Motor neuron (in vitro differentiated cells): ENCODE measurements around the gene TSPAN12. TPM values are rescaled to one million over a fixed set of nuclear protein-coding genes. Genes with fewer than 3 reads are reported as not detected.

Experiments used
- ATAC-seq, 8 experiments: fragments of 200-7000 bp; cut with Tn5 transposase; replicated peaks in 6 of 8; 2 replicates each; pipeline ENCODE4 v1.8.0; 2021; ENCODE audit warnings: mild to moderate bottlenecking in 8 of 8, moderate library complexity in 8 of 8
- H3K27ac ChIP-seq, 2 donors: fragments of 250-450 bp; sonication (Bioruptor Pico); 2 replicates each; pipeline ENCODE4 v1.9.0; 2021; ENCODE audit warnings: antibody characterized with exemption in 2 of 2, mild to moderate bottlenecking in 2 of 2, moderate library complexity in 1 of 2
- H3K4me1 ChIP-seq, 2 donors: fragments of 250-450 bp; sonication (Bioruptor Pico); replicated peaks in 1 of 2; 2 replicates each; pipeline ENCODE4 v1.6.1; 2021; ENCODE audit warnings: antibody characterized with exemption in 2 of 2, mild to moderate bottlenecking in 2 of 2, moderate library complexity in 1 of 2
- H3K4me3 ChIP-seq, 5 donors: fragments of 250-450 bp; sonication (Bioruptor Pico); 2 replicates each; pipeline ENCODE4 v1.9.0; 2021; ENCODE audit warnings: antibody characterized with exemption in 5 of 5, mild to moderate bottlenecking in 5 of 5, moderate library complexity in 4 of 5
- WGBS, 10 experiments: fragments of 450-650 bp; shearing (Covaris generic); methylation state at CpG; one replicate each; pipeline ENCODE4 v1.0.0; 2022; 5-methylcytosine and 5-hydroxymethylcytosine counted together
- in situ Hi-C, 9 experiments: fragments of 400-800 bp; cut with MboI; loops; one replicate each; pipeline ENCODE4 v1.15.0; 2021; ENCODE audit warnings: low sequenced_read_pairs in 9 of 9, low pct_unique_long_range_greater_than_20kb in 2 of 9; ENCODE audit not compliant: unreplicated experiment in 9 of 9
- total RNA-seq, 8 experiments: library from RNA; unstranded; fragments of 300-600 nt; gene quantifications; 2 replicates each; pipeline versions ENCODE4 v1.2.3 to v1.2.4, GENCODE V29; 2022

The TSPAN12 gene
- total RNA-seq, 8 experiments from 2014 or later, result 1.3 to 13.2 (median 4.9) TPM

GRCh38 chr7:120813546-120814252 is 44.2 kb downstream of the TSPAN12 start:
- peak in 2 of 8 experiments; percentile 63 to 77 for ATAC-seq
- 50 to 100% (median 80%) methylated on average over 1 to 4 of the region's 4 CpGs; no CpG with 5 or more reads in 1 of the 10 experiments for WGBS, 10 experiments
- in situ Hi-C loops, result loop anchor here in 3 of 9 experiments (25.0 kb wide), 2 partner anchors 124 to 299 kb away; no protein-coding TSS in a partner anchor
- no peak overlapping the region for H3K4me3 ChIP-seq
- H3K4me1 ChIP-seq, result no peaks in the 10 kb centered on the region
- no peak overlapping the region for H3K27ac ChIP-seq

- no peak for ATAC-seq
- in situ Hi-C loops, result loop anchor here in 3 of 9 experiments (25.0 kb wide), 2 partner anchors 124 to 299 kb away; no protein-coding TSS in a partner anchor
- Histone ChIP-seq H3K4me1 (no peaks in the 10 kb centered on the region), H3K4me3 (no peak overlapping the region), H3K27ac (no peak overlapping the region)
Observed at GRCh38 chr7:120813089-120813488, 44.9 kb downstream of the TSPAN12 start.

DNA sequence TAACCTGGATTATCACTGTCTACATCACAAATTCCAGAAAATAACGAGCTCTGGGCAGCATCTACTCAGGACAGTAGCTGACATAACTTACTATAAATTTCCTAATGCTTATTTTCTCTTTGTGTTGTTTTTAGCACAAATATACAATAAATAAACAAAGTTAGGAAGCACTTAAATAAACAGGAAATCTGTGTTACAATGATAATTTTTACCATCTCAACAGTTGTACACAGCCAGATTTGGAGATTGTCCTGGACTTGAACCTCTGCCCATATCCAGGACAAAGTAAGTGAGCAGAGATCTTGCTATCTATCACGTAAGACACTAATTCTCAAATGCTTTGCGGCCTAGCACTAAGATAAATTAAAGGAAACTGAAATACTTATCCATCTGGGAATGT is 48.7 kb downstream of the TSPAN12 start:
- no peak for ATAC-seq
- 57 to 97% (median 85%) methylated on average over 1 to 3 of the region's 3 CpGs; no CpG with 5 or more reads in 1 of the 10 experiments for WGBS, 10 experiments
- in situ Hi-C loops, result loop anchor here in 3 of 9 experiments (10.0 to 25.0 kb wide), 3 partner anchors 126 to 303 kb away; no protein-coding TSS in a partner anchor

GRCh38 chr7:120807390-120807789 is 50.6 kb downstream of the TSPAN12 start:
- no peak overlapping the region for H3K27ac ChIP-seq
- no peaks in the 10 kb centered on the region for H3K4me1 ChIP-seq
- ATAC-seq, result no peak
- WGBS, 10 experiments, result 63 to 100% (median 89%) methylated on average over 1 to 2 of the region's 2 CpGs
- no peak overlapping the region for H3K4me3 ChIP-seq
- in situ Hi-C loops, result loop anchor here in 3 of 9 experiments (10.0 to 25.0 kb wide), 3 partner anchors 127 to 305 kb away; no protein-coding TSS in a partner anchor

More for the DNA sequence above, 48.7 kb downstream of the TSPAN12 start:
- no peak overlapping the region for H3K4me3 ChIP-seq
- no peak overlapping the region for H3K27ac ChIP-seq
- H3K4me1 ChIP-seq, result no peaks in the 10 kb centered on the region

GRCh38 chr7:120806669-120807068 is 51.3 kb downstream of the TSPAN12 start:
- 0 to 100% (median 67%) methylated on average over 1 of the region's 1 CpG; no CpG with 5 or more reads in 4 of the 10 experiments for WGBS, 10 experiments

DNA sequence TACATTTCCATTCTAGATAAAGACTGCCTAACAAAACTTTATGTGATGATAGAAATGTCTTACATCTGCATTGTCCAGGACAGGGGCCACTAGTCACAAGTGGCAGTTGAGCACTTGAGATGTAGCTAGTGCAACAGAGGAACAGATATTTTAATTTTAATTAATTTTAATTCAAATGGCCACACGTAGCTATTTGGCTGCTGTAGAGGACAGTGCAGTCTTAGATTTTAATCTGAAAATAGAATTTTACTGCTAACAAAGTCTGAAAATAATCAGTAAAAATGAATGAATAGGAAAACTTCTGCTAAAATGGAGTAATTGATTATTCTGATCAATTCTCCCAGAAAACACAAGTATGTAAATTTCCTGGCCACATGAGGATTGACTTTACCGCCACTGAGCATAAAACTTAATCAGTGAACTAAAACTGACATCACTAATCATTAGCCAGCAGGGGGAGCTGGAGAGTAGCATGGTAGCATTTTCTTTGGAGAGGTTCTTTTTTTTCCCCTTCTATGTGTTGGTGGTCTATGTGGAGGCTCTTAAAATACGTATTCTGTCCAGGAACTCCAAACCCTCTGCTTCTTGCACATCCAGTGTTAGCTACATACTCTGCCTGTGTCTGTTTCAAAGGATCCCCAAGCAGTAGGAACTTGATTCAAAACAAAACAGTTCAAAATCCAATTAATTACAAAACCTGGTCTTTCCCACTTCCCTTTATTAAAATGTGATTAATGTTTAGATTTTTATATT is 52.1 kb downstream of the TSPAN12 start:
- no peak overlapping the region for H3K4me3 ChIP-seq
- 0 to 71% (median 43%) methylated on average over 1 to 3 of the region's 3 CpGs; no CpG with 5 or more reads in 2 of the 10 experiments for WGBS, 10 experiments
- no peaks in the 10 kb centered on the region for H3K4me1 ChIP-seq
- in situ Hi-C loops, result loop anchor here in 3 of 9 experiments (10.0 to 25.0 kb wide), 3 partner anchors 129 to 306 kb away; no protein-coding TSS in a partner anchor
- H3K27ac ChIP-seq, result no peak overlapping the region
- peak in 4 of 8 experiments; percentile 35 to 70 (median 47) for ATAC-seq

More at GRCh38 chr7:120806669-120807068, 51.3 kb downstream of the TSPAN12 start:
- Histone ChIP-seq H3K4me3 (no peak overlapping the region), H3K4me1 (no peaks in the 10 kb centered on the region), H3K27ac (no peak overlapping the region)
- peak in 3 of 8 experiments; percentile 81 to 98 (median 90) for ATAC-seq
- in situ Hi-C loops, result loop anchor here in 3 of 9 experiments (10.0 to 25.0 kb wide), 3 partner anchors 128 to 306 kb away; no protein-coding TSS in a partner anchor

GRCh38 chr7:120802751-120803150 is 55.2 kb downstream of the TSPAN12 start:
- in situ Hi-C loops, result loop anchor here in 3 of 9 experiments (10.0 to 25.0 kb wide), 3 partner anchors 132 to 310 kb away; no protein-coding TSS in a partner anchor
- ATAC-seq, result no peak
- no peaks in the 10 kb centered on the region for H3K4me1 ChIP-seq
- no peak overlapping the region for H3K27ac ChIP-seq
- no peak overlapping the region for H3K4me3 ChIP-seq
- 71 to 100% (median 97%) methylated on average over 2 to 3 of the region's 3 CpGs; no CpG with 5 or more reads in 2 of the 10 experiments for WGBS, 10 experiments

- Histone ChIP-seq H3K4me1 (no peaks in the 10 kb centered on the region), H3K4me3 (no peak overlapping the region), H3K27ac (no peak overlapping the region)
- ATAC-seq, result no peak
- WGBS, 10 experiments, result 80 to 100% (median 100%) methylated on average over 1 to 3 of the region's 3 CpGs; no CpG with 5 or more reads in 2 of the 10 experiments
- in situ Hi-C loops, result loop anchor here in 3 of 9 experiments (10.0 to 25.0 kb wide), 3 partner anchors 135 to 312 kb away; no protein-coding TSS in a partner anchor
Observed at GRCh38 chr7:120799813-120800475, 58.0 kb downstream of the TSPAN12 start.

DNA sequence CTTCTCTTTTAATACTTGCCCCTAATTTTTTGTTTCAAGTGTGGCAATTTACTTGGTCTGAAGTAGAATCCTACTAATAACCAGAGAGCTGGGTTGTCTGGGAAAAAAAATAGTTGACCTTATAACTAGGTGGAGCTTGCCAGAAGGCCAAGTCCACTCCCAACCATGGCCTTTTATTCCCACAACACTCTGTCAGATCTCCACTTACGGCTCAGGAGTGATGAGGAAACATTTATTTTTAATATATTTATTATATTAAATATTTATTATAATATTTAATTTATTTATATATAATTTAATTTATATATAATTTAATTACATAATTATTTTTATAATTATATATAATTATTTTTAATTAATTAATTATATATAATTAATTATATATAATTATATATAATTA is 58.8 kb downstream of the TSPAN12 start:
- no peaks in the 10 kb centered on the region for H3K4me1 ChIP-seq
- 27 to 100% (median 90%) methylated on average over 1 of the region's 1 CpG; no CpG with 5 or more reads in 1 of the 10 experiments for WGBS, 10 experiments
- in situ Hi-C loops, result no loop called here
- no peak overlapping the region for H3K4me3 ChIP-seq
- no peak for ATAC-seq
- no peak overlapping the region for H3K27ac ChIP-seq

DNA sequence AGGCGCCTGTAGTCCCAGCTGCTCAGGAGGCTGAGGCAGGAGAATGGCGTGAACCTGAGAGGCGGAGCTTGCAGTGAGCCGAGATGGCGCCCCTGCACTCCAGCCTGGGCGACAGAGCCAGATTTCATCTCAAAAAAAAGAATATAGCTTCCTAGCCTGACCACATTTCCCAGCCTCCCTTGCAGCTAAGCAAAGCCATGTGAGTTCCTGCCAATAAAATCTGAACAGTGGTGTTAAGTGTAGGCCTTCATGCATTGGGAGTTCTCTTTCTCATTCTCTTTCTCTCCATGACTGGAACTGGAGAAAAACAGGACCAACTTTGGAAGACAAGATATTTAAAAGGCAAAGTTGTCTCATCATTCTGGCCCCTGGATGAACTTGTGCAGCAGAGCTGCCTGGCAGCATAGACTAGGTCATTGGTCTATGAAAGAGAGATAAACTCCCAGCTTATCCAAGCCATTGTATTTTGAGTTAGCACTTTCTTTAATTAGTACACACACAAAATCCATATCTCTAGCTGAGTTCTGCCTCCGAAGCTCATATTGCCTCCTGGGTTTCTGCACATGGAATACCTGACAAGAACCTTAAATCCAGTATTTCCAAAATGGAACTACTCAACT is 60.8 kb downstream of the TSPAN12 start:
- H3K27ac ChIP-seq, result no peak overlapping the region
- H3K4me3 ChIP-seq, result no peak overlapping the region
- H3K4me1 ChIP-seq, result no peaks in the 10 kb centered on the region
- in situ Hi-C loops, result no loop called here
- ATAC-seq, result no peak
- 67 to 100% (median 95%) methylated on average over 1 to 4 of the region's 7 CpGs; no CpG with 5 or more reads in 1 of the 10 experiments for WGBS, 10 experiments

GRCh38 chr7:120794106-120794729 is 63.7 kb downstream of the TSPAN12 start:
- WGBS, 10 experiments, result 0 to 100% (median 70%) methylated on average over 1 to 3 of the region's 4 CpGs; no CpG with 5 or more reads in 1 of the 10 experiments
- no peak overlapping the region for H3K27ac ChIP-seq
- H3K4me1 ChIP-seq, result no peaks in the 10 kb centered on the region
- no peak overlapping the region for H3K4me3 ChIP-seq
- ATAC-seq, result peak in 2 of 8 experiments; percentile 61 to 78
- in situ Hi-C loops, result no loop called here
